Retina (tissue), 1 donor: Measurements from ENCODE around the gene PPP3R1.

Experiments used
- DNase-seq: peaks from one replicate; pipeline ENCODE4 v3.0.0-alpha.2; 2016

PPP3R1 gene

GRCh38 chr2:68252400-68253218, at the start of gene PPP3R1:
TSS of gene PPP3R1 (minus strand) at chr2:68252532. CDS start at chr2:68252127, 405 bp downstream.
- peak; percentile 94 for DNase-seq

- DNase-seq, result no peak
Measured at GRCh38 chr2:68295516-68295915, 43.2 kb upstream of the PPP3R1 start.

GRCh38 chr2:68294913-68295312, 42.6 kb upstream of the PPP3R1 start:
- DNase-seq, result no peak

GRCh38 chr2:68294187-68294586, 41.9 kb upstream of the PPP3R1 start:
- DNase-seq, result no peak

- no peak for DNase-seq
Measured at GRCh38 chr2:68293755-68294154, 41.4 kb upstream of the PPP3R1 start.

- no peak for DNase-seq
Measured at GRCh38 chr2:68293024-68293423, 40.7 kb upstream of the PPP3R1 start.

- no peak for DNase-seq
Measured at GRCh38 chr2:68292108-68292710, 39.9 kb upstream of the PPP3R1 start.

GRCh38 chr2:68291314-68291713, 39.0 kb upstream of the PPP3R1 start:
- DNase-seq, result no peak

GRCh38 chr2:68290901-68291300, 38.6 kb upstream of the PPP3R1 start:
- no peak for DNase-seq

GRCh38 chr2:68287580-68288441, 35.5 kb upstream of the PPP3R1 start:
- DNase-seq, result no peak

GRCh38 chr2:68284896-68285295, 32.6 kb upstream of the PPP3R1 start:
- no peak for DNase-seq

- no peak for DNase-seq
Measured at GRCh38 chr2:68283419-68283812, 31.1 kb upstream of the PPP3R1 start.

GRCh38 chr2:68282811-68283418, 30.6 kb upstream of the PPP3R1 start:
- peak; percentile 23 for DNase-seq

- no peak for DNase-seq
Measured at GRCh38 chr2:68280796-68281195, 28.5 kb upstream of the PPP3R1 start.

- DNase-seq, result no peak
Measured at GRCh38 chr2:68280348-68280747, 28.0 kb upstream of the PPP3R1 start.

- DNase-seq, result no peak
Measured at GRCh38 chr2:68279691-68280090, 27.4 kb upstream of the PPP3R1 start.

GRCh38 chr2:68278169-68278568, 25.8 kb upstream of the PPP3R1 start:
- DNase-seq, result no peak

GRCh38 chr2:68274022-68274421, 21.7 kb upstream of the PPP3R1 start:
- no peak for DNase-seq

GRCh38 chr2:68272246-68272994, 20.1 kb upstream of the PPP3R1 start:
- no peak for DNase-seq

GRCh38 chr2:68266655-68267054, 14.3 kb upstream of the PPP3R1 start:
- DNase-seq, result no peak

- no peak for DNase-seq
Measured at GRCh38 chr2:68263632-68264031, 11.3 kb upstream of the PPP3R1 start.

GRCh38 chr2:68258851-68259250, 6.5 kb upstream of the PPP3R1 start:
- no peak for DNase-seq
